H1 (cell line): ENCODE measurements around the gene SEMA3A. TPM values are rescaled to one million over a fixed set of nuclear protein-coding genes. Genes with fewer than 3 reads are reported as not detected.

Experiments
- CTCF ChIA-PET: fragments of 300-600 bp; sonication (Branson Sonifier 250); formaldehyde crosslinking; loops from one replicate; lab custom pipeline; 2021; ENCODE audit not compliant: partially characterized antibody; lab: Charles Lee
- POLR2A ChIA-PET: fragments of 300-600 bp; sonication (Branson Sonifier 250); formaldehyde crosslinking; loops from one replicate; lab custom pipeline; 2021; ENCODE audit warnings: inconsistent platforms; ENCODE audit not compliant: partially characterized antibody; lab: Charles Lee
- DNase-seq, 2 experiments: peaks; one replicate each; pipeline versions ENCODE4 v3.0.0 to v3.0.0-alpha.2; 2010 to 2022; ENCODE audit warnings: low spot score in 2 of 2, low read depth in 1 of 2, mixed read lengths in 1 of 2
- FAIRE-seq: peaks from 2 replicates; lab custom pipeline; 2011; peaks lifted over from hg19 to GRCh38; lab: Jason Lieb, UNC
- H2AFZ ChIP-seq: 2 replicates; pipeline ENCODE4 v1.8.1; 2012; ENCODE audit warnings: low read length, inconsistent platforms
- H2AK5ac ChIP-seq: 2 replicates; pipeline ENCODE4 v1.6.1; 2013; ENCODE audit warnings: low read depth, low read length
- H2BK120ac ChIP-seq: replicated peaks from 2 replicates; pipeline ENCODE3; 2013; ENCODE audit warnings: low read depth, low read length, inconsistent platforms
- H2BK12ac ChIP-seq: 2 replicates; pipeline ENCODE4 v1.6.1; 2013; ENCODE audit warnings: low read depth, low read length
- H2BK15ac ChIP-seq: 2 replicates; pipeline ENCODE4 v1.6.1; 2013; ENCODE audit warnings: low read length
- H2BK20ac ChIP-seq: 2 replicates; pipeline ENCODE4 v1.6.1; 2013; ENCODE audit warnings: low read length
- H2BK5ac ChIP-seq: 2 replicates; pipeline ENCODE4 v1.6.1; 2013; ENCODE audit warnings: low read depth, low read length
- H3K14ac ChIP-seq: 2 replicates; pipeline ENCODE4 v1.6.1; 2013; ENCODE audit warnings: inconsistent platforms; ENCODE audit not compliant: insufficient read length
- H3K18ac ChIP-seq: 2 replicates; pipeline ENCODE4 v1.6.1; 2013; ENCODE audit warnings: low read length; ENCODE audit errors: extremely low read depth
- H3K23ac ChIP-seq: 2 replicates; pipeline ENCODE4 v1.6.1; 2013; ENCODE audit warnings: inconsistent platforms; ENCODE audit not compliant: insufficient read length
- H3K23me2 ChIP-seq: 2 replicates; pipeline ENCODE4 v1.6.1; 2013; ENCODE audit warnings: low read depth, low read length
- H3K27ac ChIP-seq: 2 replicates; pipeline ENCODE4 v1.6.1; 2011; ENCODE audit warnings: low read depth, low read length, inconsistent platforms
- H3K27me3 ChIP-seq, 4 experiments: replicated peaks in 1 of 4; 1 replicate in 1 of 4; 2 replicates in 3 of 4; pipeline versions ENCODE4 v1.6.1 to v1.8.1; 2011 to 2013; ENCODE audit warnings: low read length in 3 of 4, mild to moderate bottlenecking in 3 of 4, inconsistent platforms in 2 of 4, mixed read lengths in 2 of 4, moderate library complexity in 1 of 4; ENCODE audit not compliant: control insufficient read depth in 3 of 4, insufficient read depth in 3 of 4; ENCODE audit errors: extremely low read depth in 1 of 4
- H3K36me3 ChIP-seq, 4 experiments: 2 replicates each; pipeline versions ENCODE4 v1.6.1 to v1.8.1; 2011 to 2013; ENCODE audit warnings: mild to moderate bottlenecking in 4 of 4, low read length in 3 of 4, moderate library complexity in 2 of 4, control low read depth in 1 of 4, inconsistent platforms in 1 of 4; ENCODE audit not compliant: insufficient read depth in 4 of 4, control insufficient read depth in 2 of 4
- H3K4ac ChIP-seq: replicated peaks from 2 replicates; pipeline ENCODE3; 2013; ENCODE audit warnings: low read length, low read depth, mixed read lengths, inconsistent platforms; ENCODE audit not compliant: insufficient read length
- H3K4me1 ChIP-seq, 4 experiments: replicated peaks in 1 of 4; 1 replicate in 1 of 4; 2 replicates in 3 of 4; pipeline versions ENCODE4 v1.6.1 to v1.8.1; 2011 to 2013; ENCODE audit warnings: low read length in 3 of 4, inconsistent platforms in 2 of 4, mixed read lengths in 1 of 4; ENCODE audit not compliant: insufficient read depth in 4 of 4, control insufficient read depth in 3 of 4
- H3K4me2 ChIP-seq, 2 experiments: 2 replicates each; pipeline versions ENCODE4 v1.6.1 to v1.8.1; 2011 to 2013; ENCODE audit warnings: low read depth in 2 of 2, low read length in 2 of 2, control low read depth in 1 of 2, inconsistent platforms in 1 of 2, mild to moderate bottlenecking in 1 of 2; ENCODE audit not compliant: insufficient read depth in 1 of 2
- H3K4me3 ChIP-seq, 4 experiments: fragments of 200-600, 300-600 bp in 1 of 4; sonication (generic), shearing (Covaris generic), sonication (Bioruptor Twin) in 1 of 4; 2 replicates each; pipeline versions ENCODE4 v1.5.1 to v1.8.1; 2011 to 2016; ENCODE audit warnings: low read length in 4 of 4, low read depth in 3 of 4, control low read depth in 2 of 4, inconsistent platforms in 2 of 4, mild to moderate bottlenecking in 2 of 4, mixed read lengths in 1 of 4, moderate library complexity in 1 of 4; ENCODE audit not compliant: insufficient read depth in 2 of 4; ENCODE audit errors: extremely low read depth in 1 of 4
- H3K56ac ChIP-seq: replicated peaks from 2 replicates; pipeline ENCODE3; 2013; ENCODE audit warnings: low read depth, mild to moderate bottlenecking, mixed read lengths, low read length, inconsistent platforms; ENCODE audit not compliant: insufficient read length
- H3K79me1 ChIP-seq: 2 replicates; pipeline ENCODE4 v1.6.1; 2013; ENCODE audit warnings: low read depth, low read length, control low read depth
- H3K79me2 ChIP-seq, 2 experiments: 2 replicates each; pipeline versions ENCODE4 v1.6.1 to v1.8.1; 2012 to 2013; ENCODE audit warnings: low read length in 2 of 2, mild to moderate bottlenecking in 2 of 2, inconsistent platforms in 1 of 2; ENCODE audit not compliant: insufficient read depth in 2 of 2, control insufficient read depth in 1 of 2
- H3K9ac ChIP-seq, 4 experiments: replicated peaks in 1 of 4; 1 replicate in 1 of 4; 2 replicates in 3 of 4; pipeline versions ENCODE4 v1.6.1 to v1.8.1; 2011 to 2013; ENCODE audit warnings: low read depth in 3 of 4, low read length in 3 of 4, control low read depth in 2 of 4, mild to moderate bottlenecking in 2 of 4, moderate library complexity in 2 of 4, inconsistent platforms in 1 of 4; ENCODE audit errors: extremely low read depth in 1 of 4
- H3K9me3 ChIP-seq, 2 experiments: 2 replicates each; pipeline versions ENCODE4 v1.6.1 to v1.8.1; 2012 to 2013; ENCODE audit warnings: mild to moderate bottlenecking in 2 of 2, moderate library complexity in 2 of 2, control low read depth in 1 of 2, inconsistent platforms in 1 of 2, low read depth in 1 of 2, low read length in 1 of 2, mixed read lengths in 1 of 2; ENCODE audit not compliant: insufficient read depth in 2 of 2
- H4K20me1 ChIP-seq, 2 experiments: replicated peaks in 1 of 2; 2 replicates each; pipeline versions ENCODE3 to v1.8.1; 2011 to 2013; ENCODE audit warnings: inconsistent platforms in 2 of 2, low read length in 2 of 2, mild to moderate bottlenecking in 1 of 2; ENCODE audit not compliant: insufficient read depth in 2 of 2, control insufficient read depth in 1 of 2
- H4K5ac ChIP-seq: 2 replicates; pipeline ENCODE4 v1.6.1; 2013; ENCODE audit warnings: low read length, low read depth, mixed read lengths, inconsistent platforms; ENCODE audit not compliant: insufficient read length
- H4K8ac ChIP-seq: 2 replicates; pipeline ENCODE4 v1.8.0; 2013; ENCODE audit warnings: mild to moderate bottlenecking, moderate library complexity, low read length, inconsistent platforms; ENCODE audit not compliant: insufficient read depth; ENCODE audit errors: extremely low read depth
- H4K91ac ChIP-seq: replicated peaks from 2 replicates; pipeline ENCODE3; 2013; ENCODE audit warnings: low read length, mixed read lengths, inconsistent platforms; ENCODE audit not compliant: insufficient read length
- CTBP2 ChIP-seq: IDR thresholded peaks from 2 replicates; pipeline ENCODE4 v1.7.0; 2011; ENCODE audit warnings: borderline replicate concordance, mild to moderate bottlenecking, moderate library complexity, mixed read lengths, low read length; ENCODE audit not compliant: insufficient read depth, insufficient read length
- KDM4A ChIP-seq: IDR thresholded peaks from one replicate; pipeline ENCODE4 v1.7.1; 2012; ENCODE audit warnings: low read depth, mild to moderate bottlenecking, moderate library complexity, low read length, inconsistent platforms; ENCODE audit not compliant: severe bottlenecking
- PHF8 ChIP-seq: fragments of 200-600 bp; sonication (generic); conservative IDR thresholded peaks from 2 replicates; pipeline ENCODE4 v1.7.1; 2012; ENCODE audit warnings: low read depth, mild to moderate bottlenecking, inconsistent platforms, low read length, moderate library complexity
- polyA plus RNA-seq, 7 experiments: library from polyadenylated mRNA; depleted of rRNA in 3 of 7; stranded (reverse) in 5 of 7; unstranded in 2 of 7; fragments of >200 nt in 5 of 7; fragments of 200-250 nt in 2 of 7; gene quantifications; 1 replicate in 5 of 7; 2 replicates in 1 of 7; 4 replicates in 1 of 7; pipeline versions ENCODE4 v1.2.1 to v1.2.3, GENCODE V29; 2011 to 2013; ENCODE audit warnings: missing spikeins in 2 of 7, mixed read lengths in 2 of 7
- total RNA-seq: library from RNA; stranded (reverse); fragmentation: NEBNext Ultra II Directional; extraction: Animal tissue kit (Norgen Biotek cat#: 25700); gene quantifications from 2 replicates; pipeline ENCODE4 v1.2.1, GENCODE V29; 2021

Gene SEMA3A
- total and polyA plus RNA-seq, 2 of the 8 experiments (the other 6 are each of a cell fraction or from before 2014, with no cell fraction given) = 8.1 to 45.9 TPM

- Histone ChIP-seq H4K8ac (no peak overlapping the region), H3K4ac (no peak overlapping the region), H3K18ac (no peak overlapping the region), H3K4me2 (no peak overlapping the region), H3K36me3 (peaks cover 0 to 6% (median 5%) of the 10 kb centered on the region in 4 experiments; a peak in 4 of 8 replicates), H2BK15ac (no peak overlapping the region), H3K23ac (no peak overlapping the region), H2BK20ac (no peak overlapping the region), H3K9ac (no peak overlapping the region), H4K91ac (no peak overlapping the region), H4K20me1 (no peaks in the 10 kb centered on the region), H3K23me2 (no peaks in the 10 kb centered on the region), H3K4me1 (no peaks in the 10 kb centered on the region), H3K27ac (no peak overlapping the region), H3K14ac (no peak overlapping the region), H2AFZ (no peak overlapping the region), H2AK5ac (no peak overlapping the region), H3K79me2 (no peaks in the 10 kb centered on the region), H3K79me1 (no peaks in the 10 kb centered on the region), H3K9me3 (no peaks in the 10 kb centered on the region), H3K27me3 (no peaks in the 10 kb centered on the region), H3K4me3 (no peak overlapping the region), H3K56ac (no peak overlapping the region), H4K5ac (no peak overlapping the region), H2BK120ac (no peak overlapping the region), H2BK12ac (no peak overlapping the region), H2BK5ac (no peak overlapping the region)
- CTCF ChIA-PET = interaction anchor here (0.7 to 1.4 kb wide), 4 partner anchors 9 to 491 kb away, joined by 3 to 4 read pairs (median 4); no protein-coding TSS in a partner anchor
- POLR2A ChIA-PET = interaction anchor here (1.0 kb wide), 1 partner anchor 9 kb away, joined by 3 read pairs; no protein-coding TSS in a partner anchor
- no peak for FAIRE-seq
- DNase-seq = no peak
- TF ChIP-seq CTBP2 (no peak), KDM4A (no peak), PHF8 (no peak)
These were observed 230.3 kb downstream of the SEMA3A start for GRCh38 chr7:83964318-83964717.
